ENCODE results near the gene ZFYVE26. TPM values are rescaled to one million over a fixed set of nuclear protein-coding genes. Genes with fewer than 3 reads are reported as not detected.
"Not testable (repeated sequence)": the region's sequence is repeated elsewhere in the genome, so short reads cannot be mapped to it uniquely, and the experiment has no call there.

Gene ZFYVE26
- total RNA-seq, 4 donors from 2014 or later: 14.3 to 45.9 (median 28.2) TPM

DNA sequence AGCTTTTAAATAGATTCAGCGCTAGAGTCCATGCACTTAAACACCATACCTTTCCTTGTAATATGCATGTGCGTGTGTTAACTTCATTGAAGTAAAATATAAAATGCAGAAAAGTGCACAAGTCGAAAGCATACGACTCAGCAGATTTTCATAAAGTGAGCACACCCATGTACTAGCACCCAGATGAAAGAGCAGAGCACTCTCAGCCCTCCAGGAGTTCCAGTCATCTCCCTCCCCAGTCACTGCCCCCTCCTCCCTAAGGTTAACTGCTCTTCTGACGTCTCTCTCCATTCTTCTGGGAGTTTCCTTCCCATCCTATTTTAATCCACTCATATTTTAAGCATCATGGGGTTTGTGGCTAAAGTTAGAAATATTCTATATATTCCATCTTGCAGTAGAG, 94.5 kb downstream of the ZFYVE26 start:
- intact Hi-C loops (cut with DNase I; ENCODE audit: low total_unique reads): no loop called here
- no peak overlapping the region for H3K4me3 ChIP-seq
- no peaks in the 10 kb centered on the region for H3K27me3 ChIP-seq
- H3K27ac ChIP-seq: no peak overlapping the region
- no peak for DNase-seq
- TF ChIP-seq, protein P1, sequence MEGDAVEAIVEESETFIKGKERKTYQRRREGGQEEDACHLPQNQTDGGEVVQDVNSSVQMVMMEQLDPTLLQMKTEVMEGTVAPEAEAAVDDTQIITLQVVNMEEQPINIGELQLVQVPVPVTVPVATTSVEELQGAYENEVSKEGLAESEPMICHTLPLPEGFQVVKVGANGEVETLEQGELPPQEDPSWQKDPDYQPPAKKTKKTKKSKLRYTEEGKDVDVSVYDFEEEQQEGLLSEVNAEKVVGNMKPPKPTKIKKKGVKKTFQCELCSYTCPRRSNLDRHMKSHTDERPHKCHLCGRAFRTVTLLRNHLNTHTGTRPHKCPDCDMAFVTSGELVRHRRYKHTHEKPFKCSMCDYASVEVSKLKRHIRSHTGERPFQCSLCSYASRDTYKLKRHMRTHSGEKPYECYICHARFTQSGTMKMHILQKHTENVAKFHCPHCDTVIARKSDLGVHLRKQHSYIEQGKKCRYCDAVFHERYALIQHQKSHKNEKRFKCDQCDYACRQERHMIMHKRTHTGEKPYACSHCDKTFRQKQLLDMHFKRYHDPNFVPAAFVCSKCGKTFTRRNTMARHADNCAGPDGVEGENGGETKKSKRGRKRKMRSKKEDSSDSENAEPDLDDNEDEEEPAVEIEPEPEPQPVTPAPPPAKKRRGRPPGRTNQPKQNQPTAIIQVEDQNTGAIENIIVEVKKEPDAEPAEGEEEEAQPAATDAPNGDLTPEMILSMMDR (IDR thresholded peaks at IDR 0.05): no peak
- TF ChIP-seq POLR2A (IDR thresholded peaks at IDR 0.05): no peak
- no peaks in the 10 kb centered on the region for H3K4me1 ChIP-seq
- H3K9me3 ChIP-seq: no peaks in the 10 kb centered on the region
- no peaks in the 10 kb centered on the region for H3K36me3 ChIP-seq

DNA sequence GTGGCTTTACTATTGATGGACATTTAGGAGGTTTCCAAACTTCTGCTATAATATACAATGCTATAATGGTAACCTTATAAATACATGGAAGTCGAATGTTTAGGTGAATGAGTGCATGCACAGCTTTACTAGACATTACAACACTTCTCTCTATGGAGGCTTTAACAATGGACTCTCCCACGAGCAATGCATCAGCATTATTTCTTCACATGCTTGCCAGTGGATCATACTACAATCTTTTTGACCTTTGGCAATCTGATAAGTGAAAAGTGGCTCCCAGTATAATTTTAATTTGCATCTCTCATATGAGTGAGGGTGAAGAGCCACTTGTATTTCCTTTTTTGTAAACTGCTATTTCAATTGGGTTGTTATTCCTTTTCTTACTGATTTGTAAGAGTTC, 96.5 kb downstream of the ZFYVE26 start:
- H3K36me3 ChIP-seq: no peaks in the 10 kb centered on the region
- no peak overlapping the region for H3K4me3 ChIP-seq
- intact Hi-C loops (cut with DNase I; ENCODE audit: low total_unique reads): no loop called here
- H3K27me3 ChIP-seq: no peaks in the 10 kb centered on the region
- DNase-seq: no peak
- no peaks in the 10 kb centered on the region for H3K4me1 ChIP-seq
- no peak overlapping the region for H3K27ac ChIP-seq
- TF ChIP-seq, protein P1 (IDR thresholded peaks at IDR 0.05): no peak
- no peak for TF ChIP-seq POLR2A (IDR thresholded peaks at IDR 0.05)
- no peaks in the 10 kb centered on the region for H3K9me3 ChIP-seq

DNA sequence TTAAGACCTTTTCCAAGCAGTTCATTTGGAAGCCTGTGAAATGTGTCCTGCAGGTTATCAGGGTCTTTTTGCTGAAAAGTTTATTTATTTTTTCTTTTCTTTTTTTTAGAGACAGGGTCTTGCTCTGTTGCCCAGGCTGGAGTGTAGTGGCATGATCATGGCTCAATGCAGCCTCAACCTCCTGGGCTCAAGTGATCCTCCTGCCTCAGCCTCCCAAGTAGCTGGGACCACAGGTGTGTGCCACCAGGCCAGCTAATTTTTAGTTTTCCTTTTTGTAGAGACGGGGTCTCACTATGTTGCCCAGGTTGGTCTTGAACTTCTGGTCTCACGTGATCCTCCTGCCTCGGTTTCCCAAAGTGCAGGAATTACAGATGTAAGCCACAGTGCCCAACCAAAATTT, 97.0 kb downstream of the ZFYVE26 start:
- H3K36me3 ChIP-seq; H3K9me3 ChIP-seq; intact Hi-C loops (cut with DNase I; ENCODE audit: low total_unique reads); H3K4me1 ChIP-seq; H3K4me3 ChIP-seq; H3K27ac ChIP-seq; H3K27me3 ChIP-seq; DNase-seq: not testable (repeated sequence)

DNA sequence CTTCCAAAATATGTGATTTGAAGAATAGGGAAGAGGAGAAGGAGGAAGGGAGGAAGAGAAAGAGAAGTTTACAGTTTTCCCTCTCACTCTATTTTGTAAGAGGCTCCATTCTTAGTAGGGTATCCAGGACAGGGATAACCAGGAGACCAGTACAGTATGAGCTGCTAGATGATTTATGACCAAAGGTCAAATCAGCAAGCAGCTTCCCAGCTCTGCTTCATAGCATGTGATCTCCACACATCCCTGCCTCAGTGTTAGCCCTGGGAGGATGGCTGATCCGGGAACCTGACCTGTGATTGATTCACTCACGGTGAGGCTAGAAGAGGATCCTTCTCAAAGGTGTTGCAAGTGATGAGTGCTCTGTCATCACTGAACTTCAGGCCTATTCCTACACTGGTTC, 98.1 kb downstream of the ZFYVE26 start:
- no peak for DNase-seq
- no peak overlapping the region for H3K4me3 ChIP-seq
- H3K27me3 ChIP-seq: no peaks in the 10 kb centered on the region
- intact Hi-C loops (cut with DNase I; ENCODE audit: low total_unique reads): no loop called here
- H3K36me3 ChIP-seq: no peaks in the 10 kb centered on the region
- H3K9me3 ChIP-seq: no peaks in the 10 kb centered on the region
- no peak overlapping the region for H3K27ac ChIP-seq
- TF ChIP-seq POLR2A (IDR thresholded peaks at IDR 0.05): no peak
- TF ChIP-seq, protein P1 (IDR thresholded peaks at IDR 0.05): no peak
- no peaks in the 10 kb centered on the region for H3K4me1 ChIP-seq

DNA sequence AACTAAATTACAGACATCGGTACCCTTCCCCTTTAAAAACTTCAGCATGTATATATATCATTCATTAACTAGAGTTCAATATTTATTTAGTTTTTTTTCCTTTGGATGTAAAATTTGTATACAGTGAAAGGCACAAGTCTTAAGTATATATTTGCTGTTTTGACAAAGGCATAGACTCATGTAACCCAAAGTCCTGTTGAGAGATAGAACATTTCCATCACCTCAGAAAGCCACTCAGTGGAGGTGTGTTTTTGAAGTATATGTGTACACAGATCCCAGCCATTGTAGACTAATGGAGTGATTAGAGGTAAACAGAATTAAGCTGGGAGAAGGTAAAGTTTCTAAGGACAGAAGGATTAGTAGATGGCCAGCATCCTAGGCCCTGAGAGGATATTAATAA, 99.3 kb downstream of the ZFYVE26 start:
- H3K27ac ChIP-seq: no peak overlapping the region
- no peak for TF ChIP-seq POLR2A (IDR thresholded peaks at IDR 0.05)
- TF ChIP-seq, protein P1 (IDR thresholded peaks at IDR 0.05): no peak
- no peak for DNase-seq
- H3K4me3 ChIP-seq: no peak overlapping the region
- no peaks in the 10 kb centered on the region for H3K36me3 ChIP-seq
- no peaks in the 10 kb centered on the region for H3K4me1 ChIP-seq
- no peaks in the 10 kb centered on the region for H3K27me3 ChIP-seq
- intact Hi-C loops (cut with DNase I; ENCODE audit: low total_unique reads): no loop called here
- no peaks in the 10 kb centered on the region for H3K9me3 ChIP-seq

DNA sequence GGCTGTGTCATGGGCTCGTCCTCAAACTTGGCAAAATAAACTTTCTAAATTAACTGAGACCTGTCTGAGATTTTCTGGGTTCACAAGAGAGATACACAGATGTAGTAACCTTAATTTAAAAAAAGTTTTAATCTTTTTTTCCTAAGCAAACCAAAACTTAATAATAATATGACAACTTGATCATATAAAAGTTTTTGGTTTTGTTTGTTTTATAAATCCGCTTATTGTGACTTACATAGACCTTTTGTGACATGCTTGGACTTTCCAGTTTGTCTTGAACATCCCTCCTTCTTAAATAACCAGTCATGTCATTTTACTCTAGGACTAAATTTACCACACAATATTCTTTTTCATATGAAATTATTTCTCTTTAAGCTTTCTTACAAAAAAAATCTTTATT, 106.2 kb downstream of the ZFYVE26 start:
- intact Hi-C loops (cut with DNase I; ENCODE audit: low total_unique reads): no loop called here
- no peak for DNase-seq
- no peaks in the 10 kb centered on the region for H3K36me3 ChIP-seq
- H3K27ac ChIP-seq: no peak overlapping the region
- no peak overlapping the region for H3K4me3 ChIP-seq
- H3K9me3 ChIP-seq: no peaks in the 10 kb centered on the region
- no peaks in the 10 kb centered on the region for H3K4me1 ChIP-seq
- H3K27me3 ChIP-seq: no peaks in the 10 kb centered on the region
- no peak for TF ChIP-seq POLR2A (IDR thresholded peaks at IDR 0.05)
- TF ChIP-seq, protein P1 (IDR thresholded peaks at IDR 0.05): no peak

DNA sequence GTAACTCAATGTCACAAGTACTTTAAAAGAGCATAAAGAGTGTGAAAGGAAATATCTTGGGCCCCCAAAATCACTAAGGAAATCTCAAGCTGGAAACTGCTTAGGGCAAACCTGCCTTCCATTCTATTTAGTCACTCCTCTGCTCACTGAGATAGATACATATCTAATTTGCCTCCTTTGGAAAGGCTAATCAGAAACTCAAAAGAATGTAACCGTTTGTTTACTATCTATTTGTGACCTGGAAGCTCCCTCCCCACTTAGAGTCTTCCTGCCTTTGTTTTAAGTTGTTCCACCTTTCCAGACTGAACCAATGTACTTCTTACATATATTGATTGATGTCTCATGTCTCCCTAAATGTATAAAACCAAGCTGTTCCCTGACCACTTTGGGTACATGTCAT, 106.6 kb downstream of the ZFYVE26 start:
- intact Hi-C loops (cut with DNase I; ENCODE audit: low total_unique reads); H3K27me3 ChIP-seq; H3K9me3 ChIP-seq; DNase-seq; H3K36me3 ChIP-seq; H3K4me1 ChIP-seq; H3K27ac ChIP-seq; H3K4me3 ChIP-seq: not testable (repeated sequence)

DNA sequence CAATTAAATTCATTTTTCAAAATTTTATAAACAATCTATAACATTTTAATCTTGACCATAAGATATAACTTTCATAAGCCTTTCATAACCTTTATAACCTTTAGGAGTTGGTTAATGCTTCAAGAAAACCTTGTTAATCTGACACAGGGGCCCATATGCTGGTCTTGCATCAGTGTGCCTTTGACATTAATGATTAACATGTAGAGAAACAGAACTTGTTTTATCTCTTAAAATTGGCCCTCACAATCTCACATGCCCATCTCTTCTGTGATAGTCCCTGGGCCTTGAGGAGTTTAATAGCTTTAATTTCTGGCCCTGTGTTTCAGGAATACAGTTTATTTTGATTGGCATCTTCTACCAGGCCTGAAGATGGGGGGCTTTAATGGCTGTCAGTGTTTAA, 107.0 kb downstream of the ZFYVE26 start:
- H3K36me3 ChIP-seq; H3K27me3 ChIP-seq; DNase-seq; H3K27ac ChIP-seq; H3K4me3 ChIP-seq; H3K4me1 ChIP-seq; intact Hi-C loops (cut with DNase I; ENCODE audit: low total_unique reads); H3K9me3 ChIP-seq: not testable (repeated sequence)

All from uterus (tissue), 4 donors.